H9 (cell line): ENCODE data around the gene MSLN. TPM values are rescaled to one million over a fixed set of nuclear protein-coding genes. Genes with fewer than 3 reads are reported as not detected.

Source experiments
- DNase-seq: peaks from one replicate; pipeline ENCODE4 v3.0.0-alpha.2; 2017
- H2AFZ ChIP-seq: one replicate; pipeline ENCODE4 v1.6.1; 2013; ENCODE audit warnings: mild to moderate bottlenecking, low read length, control low read depth, moderate library complexity
- H2AK5ac ChIP-seq: 2 replicates; pipeline ENCODE4 v1.6.1; 2013; ENCODE audit warnings: low read length, control low read depth, mixed read lengths; ENCODE audit not compliant: insufficient read length
- H2BK120ac ChIP-seq: one replicate; pipeline ENCODE4 v1.6.1; 2013; ENCODE audit warnings: low read depth, mild to moderate bottlenecking, low read length, control low read depth, inconsistent platforms; ENCODE audit not compliant: poor library complexity, severe bottlenecking
- H2BK12ac ChIP-seq: 2 replicates; pipeline ENCODE4 v1.6.1; 2013; ENCODE audit warnings: low read length, control low read depth, mixed read lengths, low read depth; ENCODE audit not compliant: insufficient read length
- H2BK15ac ChIP-seq: 2 replicates; pipeline ENCODE4 v1.6.1; 2013; ENCODE audit warnings: low read depth, low read length, control low read depth
- H2BK20ac ChIP-seq: one replicate; pipeline ENCODE4 v1.6.1; 2013; ENCODE audit warnings: low read depth, mild to moderate bottlenecking, low read length, control low read depth, inconsistent platforms; ENCODE audit not compliant: poor library complexity, severe bottlenecking
- H2BK5ac ChIP-seq: 2 replicates; pipeline ENCODE4 v1.6.1; 2013; ENCODE audit warnings: low read length, control low read depth, mixed read lengths; ENCODE audit not compliant: insufficient read length
- H3K14ac ChIP-seq: 2 replicates; pipeline ENCODE4 v1.6.1; 2013; ENCODE audit warnings: low read length, control low read depth; ENCODE audit not compliant: insufficient read depth
- H3K18ac ChIP-seq: 2 replicates; pipeline ENCODE4 v1.6.1; 2013; ENCODE audit warnings: low read depth, mild to moderate bottlenecking, mixed read lengths, low read length, control low read depth; ENCODE audit not compliant: insufficient read length
- H3K23ac ChIP-seq: 2 replicates; pipeline ENCODE4 v1.6.1; 2013; ENCODE audit warnings: low read length, control low read depth, mixed read lengths, low read depth; ENCODE audit not compliant: insufficient read length
- H3K23me2 ChIP-seq: 2 replicates; pipeline ENCODE4 v1.6.1; 2013; ENCODE audit warnings: low read depth, mild to moderate bottlenecking, mixed read lengths, low read length, control low read depth; ENCODE audit not compliant: insufficient read length, poor library complexity, severe bottlenecking
- H3K27ac ChIP-seq: 2 replicates; pipeline ENCODE4 v1.5.1; 2013; ENCODE audit warnings: low read length, control low read depth, mixed read lengths, low read depth; ENCODE audit not compliant: insufficient read length
- H3K27me3 ChIP-seq: 2 replicates; pipeline ENCODE4 v1.6.1; 2013; ENCODE audit warnings: low read length, control low read depth, inconsistent platforms; ENCODE audit not compliant: insufficient read depth
- H3K4ac ChIP-seq: 2 replicates; pipeline ENCODE4 v1.6.1; 2013; ENCODE audit warnings: low read depth, mild to moderate bottlenecking, control low read depth, inconsistent platforms, low read length, moderate library complexity
- H3K4me1 ChIP-seq: 2 replicates; pipeline ENCODE4 v1.6.1; 2013; ENCODE audit warnings: low read length, control low read depth, inconsistent platforms; ENCODE audit not compliant: insufficient read depth
- H3K4me2 ChIP-seq: 2 replicates; pipeline ENCODE4 v1.6.1; 2013; ENCODE audit warnings: low read length, control low read depth, mixed read lengths; ENCODE audit not compliant: insufficient read length, insufficient read depth
- H3K56ac ChIP-seq: 2 replicates; pipeline ENCODE4 v1.6.1; 2013; ENCODE audit warnings: low read depth, mild to moderate bottlenecking, mixed read lengths, low read length, control low read depth; ENCODE audit not compliant: insufficient read length
- H3K79me1 ChIP-seq: 2 replicates; pipeline ENCODE4 v1.6.1; 2013; ENCODE audit warnings: low read depth, mild to moderate bottlenecking, moderate library complexity, low read length, control low read depth, inconsistent platforms; ENCODE audit not compliant: insufficient read depth, poor library complexity, severe bottlenecking
- H3K79me2 ChIP-seq: 2 replicates; pipeline ENCODE4 v1.6.1; 2013; ENCODE audit warnings: low read length, control low read depth, inconsistent platforms; ENCODE audit not compliant: insufficient read depth
- H3K9ac ChIP-seq: 2 replicates; pipeline ENCODE4 v1.6.1; 2013; ENCODE audit warnings: low read length, control low read depth, mixed read lengths; ENCODE audit not compliant: insufficient read length; ENCODE audit errors: extremely low read depth
- H3K9me3 ChIP-seq: one replicate; pipeline ENCODE4 v1.6.1; 2013; ENCODE audit warnings: low read depth, low read length, inconsistent platforms; ENCODE audit not compliant: control insufficient read depth
- H3T11ph ChIP-seq: one replicate; pipeline ENCODE4 v1.6.1; 2013; ENCODE audit warnings: mild to moderate bottlenecking, low read length, control low read depth, inconsistent platforms
- H4K20me1 ChIP-seq: one replicate; pipeline ENCODE4 v1.6.1; 2013; ENCODE audit not compliant: control insufficient read depth, insufficient read length, insufficient read depth
- H4K5ac ChIP-seq: 2 replicates; pipeline ENCODE4 v1.6.1; 2013; ENCODE audit warnings: low read depth, mild to moderate bottlenecking, mixed read lengths, low read length, control low read depth; ENCODE audit not compliant: insufficient read length
- H4K8ac ChIP-seq: replicated peaks from 2 replicates; pipeline ENCODE4 v1.6.1; 2013; ENCODE audit warnings: low read length, control low read depth, mixed read lengths, low read depth; ENCODE audit not compliant: insufficient read length
- H4K91ac ChIP-seq: 2 replicates; pipeline ENCODE4 v1.6.1; 2013; ENCODE audit warnings: low read depth, mild to moderate bottlenecking, moderate library complexity, mixed read lengths, low read length, control low read depth; ENCODE audit not compliant: insufficient read length
- H3K27ac Mint-ChIP-seq, 3 experiments: 2 replicates in 2 of 3; 3 replicates in 1 of 3; pipeline ENCODE4 v1.8.0; 2020 to 2021; ENCODE audit warnings: mixed read lengths in 3 of 3, mild to moderate bottlenecking in 1 of 3, moderate library complexity in 1 of 3
- H3K27me3 Mint-ChIP-seq: 2 replicates; pipeline ENCODE4 v1.8.0; 2021; ENCODE audit warnings: low read depth, mild to moderate bottlenecking, moderate library complexity, mixed read lengths
- H3K36me3 Mint-ChIP-seq, 3 experiments: 2 replicates in 2 of 3; 3 replicates in 1 of 3; pipeline ENCODE4 v1.8.0; 2020 to 2021; ENCODE audit warnings: low read depth in 3 of 3, mixed read lengths in 3 of 3; ENCODE audit not compliant: insufficient read depth in 1 of 3
- H3K4me1 Mint-ChIP-seq, 2 experiments: 2 replicates each; pipeline ENCODE4 v1.8.0; 2020; ENCODE audit warnings: mixed read lengths in 2 of 2
- H3K4me3 Mint-ChIP-seq, 2 experiments: 2 replicates in 1 of 2; 3 replicates in 1 of 2; pipeline ENCODE4 v1.8.0; 2020 to 2021; ENCODE audit warnings: mild to moderate bottlenecking in 2 of 2, mixed read lengths in 2 of 2, moderate library complexity in 1 of 2
- H3K9me3 Mint-ChIP-seq, 2 experiments: 2 replicates in 1 of 2; 3 replicates in 1 of 2; pipeline ENCODE4 v1.8.0; 2020; ENCODE audit warnings: mild to moderate bottlenecking in 2 of 2, mixed read lengths in 2 of 2, moderate library complexity in 1 of 2
- WGBS: extraction: QIAGEN DNeasy Blood & Tissue Kit; methylation state at CpG from one replicate; pipeline ENCODE4 v1.1.7; 2013; ENCODE audit warnings: missing lambda C conversion rate, low lambda C conversion rate, mixed read lengths; ENCODE audit not compliant: insufficient read length; ENCODE audit errors: extremely low coverage; 5-methylcytosine and 5-hydroxymethylcytosine counted together
- total RNA-seq: library from RNA; stranded (reverse); gene quantifications from 2 replicates; pipeline ENCODE4 v1.2.1, GENCODE V29; 2021
- TF ChIP-seq, protein P1 (sequence below): fragments of 200-600 bp; sonication (generic); conservative IDR thresholded peaks from 3 replicates; pipeline ENCODE4 v1.8.0; 2021; ENCODE audit warnings: antibody characterized with exemption, mild to moderate bottlenecking

Gene MSLN
- total RNA-seq, 1 experiment from 2014 or later: 0.22 TPM

- no peak overlapping the region for H3K27ac Mint-ChIP-seq
- no peak for DNase-seq
- peaks cover 0 to 8% (median 5%) of the 10 kb centered on the region in 3 experiments; a peak in 5 of 7 replicates for H3K36me3 Mint-ChIP-seq
These were observed 23.0 kb downstream of the MSLN start for GRCh38 chr16:783404-784161.

More at GRCh38 chr16:783404-784161, 23.0 kb downstream of the MSLN start:
- Histone ChIP-seq H3K14ac (no peak overlapping the region; the same call in 1 of the 2 replicates), H2BK12ac (no peak overlapping the region), H3K9ac (no peak overlapping the region), H2BK5ac (no peak overlapping the region), H3K9me3 (no peaks in the 10 kb centered on the region), H3K4me2 (no peak overlapping the region), H3K23me2 (peaks cover 5% of the 10 kb centered on the region), H2BK20ac (no peak overlapping the region), H3K27me3 (no peaks in the 10 kb centered on the region; the same call in 1 of the 2 replicates), H4K5ac (no peak overlapping the region), H2AFZ (no peak overlapping the region), H3K56ac (no peak overlapping the region), H3T11ph (no peak overlapping the region), H3K23ac (no peak overlapping the region), H2BK120ac (no peak overlapping the region), H3K4ac (no peak overlapping the region), H2AK5ac (no peak overlapping the region), H3K18ac (no peak overlapping the region), H3K27ac (no peak overlapping the region), H4K20me1 (peaks cover 3% of the 10 kb centered on the region), H4K8ac (no peak overlapping the region), H3K79me1 (no peaks in the 10 kb centered on the region), H2BK15ac (no peak overlapping the region), H3K4me1 (no peaks in the 10 kb centered on the region), H3K79me2 (no peaks in the 10 kb centered on the region), H4K91ac (no peak overlapping the region)
- H3K4me3 Mint-ChIP-seq: no peak overlapping the region
- no peaks in the 10 kb centered on the region for H3K9me3 Mint-ChIP-seq
- TF ChIP-seq, protein P1, sequence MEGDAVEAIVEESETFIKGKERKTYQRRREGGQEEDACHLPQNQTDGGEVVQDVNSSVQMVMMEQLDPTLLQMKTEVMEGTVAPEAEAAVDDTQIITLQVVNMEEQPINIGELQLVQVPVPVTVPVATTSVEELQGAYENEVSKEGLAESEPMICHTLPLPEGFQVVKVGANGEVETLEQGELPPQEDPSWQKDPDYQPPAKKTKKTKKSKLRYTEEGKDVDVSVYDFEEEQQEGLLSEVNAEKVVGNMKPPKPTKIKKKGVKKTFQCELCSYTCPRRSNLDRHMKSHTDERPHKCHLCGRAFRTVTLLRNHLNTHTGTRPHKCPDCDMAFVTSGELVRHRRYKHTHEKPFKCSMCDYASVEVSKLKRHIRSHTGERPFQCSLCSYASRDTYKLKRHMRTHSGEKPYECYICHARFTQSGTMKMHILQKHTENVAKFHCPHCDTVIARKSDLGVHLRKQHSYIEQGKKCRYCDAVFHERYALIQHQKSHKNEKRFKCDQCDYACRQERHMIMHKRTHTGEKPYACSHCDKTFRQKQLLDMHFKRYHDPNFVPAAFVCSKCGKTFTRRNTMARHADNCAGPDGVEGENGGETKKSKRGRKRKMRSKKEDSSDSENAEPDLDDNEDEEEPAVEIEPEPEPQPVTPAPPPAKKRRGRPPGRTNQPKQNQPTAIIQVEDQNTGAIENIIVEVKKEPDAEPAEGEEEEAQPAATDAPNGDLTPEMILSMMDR: no peak
- peaks cover 0 to 2% of the 10 kb centered on the region in 2 experiments; a peak in 1 of 4 replicates for H3K4me1 Mint-ChIP-seq
- H3K27me3 Mint-ChIP-seq: peaks cover 13% of the 10 kb centered on the region
- no CpG with 5 or more reads among the region's 17 CpGs for WGBS
